ENCODE results near the gene SIX1.

Gene SIX1

DNA sequence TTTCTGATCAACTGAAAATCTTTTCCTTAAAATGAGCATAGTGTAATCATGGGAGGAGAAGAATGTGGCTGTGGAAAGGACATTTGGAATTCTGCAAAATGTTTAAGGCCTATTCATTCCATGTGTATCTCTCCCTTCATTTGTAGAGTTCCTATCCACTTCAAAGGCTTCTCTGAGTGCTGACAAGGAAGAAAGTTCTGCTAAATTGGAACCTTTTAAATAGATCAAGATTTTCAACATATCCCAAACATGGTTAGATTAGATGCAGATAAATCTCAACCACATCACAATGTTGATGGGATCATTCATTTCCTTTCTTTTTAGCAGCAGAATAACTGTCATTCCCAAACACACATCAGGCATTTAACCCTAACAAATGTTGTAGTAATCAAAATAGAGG lies 28.4 kb upstream of the SIX1 start:
- no peak for DNase-seq (ENCODE audit: low read depth, low spot score)
- Histone ChIP-seq H3K9me3 (ENCODE audit: low read depth, low read length) (no peaks in the 10 kb centered on the region), H3K9ac (ENCODE audit: insufficient read length) (no peak overlapping the region), H3K27ac (no peak overlapping the region), H3K36me3 (ENCODE audit: insufficient read depth, low read length) (no peaks in the 10 kb centered on the region), H3K4me3 (no peak overlapping the region)
- TF ChIP-seq EZH2 (IDR thresholded peaks at IDR 0.05) (no peak), FOXP2 (optimal IDR thresholded peaks at IDR 0.05; ENCODE audit: control extremely low read depth, extremely low read length, insufficient read depth) (no peak), POLR2AphosphoS5 (IDR thresholded peaks at IDR 0.05; ENCODE audit: borderline replicate concordance, low read depth, low read length) (no peak)

DNA sequence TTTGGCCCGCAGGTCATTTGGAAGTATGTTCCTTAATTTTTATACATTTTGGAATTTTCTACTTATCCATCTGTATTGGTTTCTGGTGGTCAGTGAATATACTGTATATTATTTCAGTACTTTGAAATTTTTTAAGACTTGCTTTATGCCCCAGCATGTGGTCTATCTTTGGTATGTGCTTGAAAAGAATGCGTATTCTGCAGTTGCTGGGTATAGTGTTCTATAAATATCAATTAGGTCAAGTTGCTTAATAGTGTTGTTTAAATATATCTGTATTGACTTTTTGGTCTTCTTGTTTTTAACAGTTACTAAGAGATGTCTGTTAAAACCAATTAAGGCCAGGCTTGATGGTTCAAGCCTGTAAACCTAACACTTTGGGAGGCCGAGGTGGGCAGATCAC lies 21.7 kb upstream of the SIX1 start:
- no peak for TF ChIP-seq FOXP2 (optimal IDR thresholded peaks at IDR 0.05; ENCODE audit: control extremely low read depth, extremely low read length, insufficient read depth)
- no peak for TF ChIP-seq EZH2 (IDR thresholded peaks at IDR 0.05)
- TF ChIP-seq POLR2AphosphoS5 (IDR thresholded peaks at IDR 0.05; ENCODE audit: borderline replicate concordance, low read depth, low read length) = no peak
- no peak overlapping the region for H3K9ac ChIP-seq (ENCODE audit: insufficient read length)

DNA sequence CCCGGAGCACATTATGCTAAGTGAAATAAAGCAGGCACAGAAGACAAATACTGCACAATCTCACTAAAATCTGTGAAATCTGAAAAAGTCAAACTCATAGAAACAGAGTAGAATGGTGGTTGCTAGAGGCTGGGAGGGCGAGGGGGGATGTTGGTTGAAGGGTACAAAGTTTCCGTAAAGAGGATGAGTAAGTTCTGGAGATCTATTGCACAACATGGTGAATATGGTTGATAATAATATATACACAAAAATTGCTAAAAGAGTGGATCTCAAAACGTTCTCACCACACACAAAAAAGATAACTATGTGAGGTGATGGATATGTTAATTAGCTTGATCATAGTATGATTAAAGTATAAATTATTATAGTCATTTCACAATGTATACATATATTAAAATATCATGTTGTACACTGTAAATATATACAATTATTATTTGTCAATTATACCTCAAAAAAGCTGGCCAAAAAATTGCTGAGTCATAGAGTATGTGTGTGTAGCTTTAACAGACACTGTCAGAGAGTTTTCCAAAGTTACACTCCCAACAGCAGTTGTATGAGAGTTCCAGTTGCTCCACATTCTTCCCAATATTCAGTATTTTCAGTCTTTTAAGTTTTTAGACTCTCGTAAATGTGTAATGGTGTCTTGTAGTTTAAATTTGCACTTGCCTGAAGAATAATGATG lies 19.3 kb upstream of the SIX1 start:
- H3K4me3 ChIP-seq = no peak overlapping the region
- TF ChIP-seq EZH2 (IDR thresholded peaks at IDR 0.05) (no peak), POLR2AphosphoS5 (IDR thresholded peaks at IDR 0.05; ENCODE audit: borderline replicate concordance, low read depth, low read length) (no peak), FOXP2 (optimal IDR thresholded peaks at IDR 0.05; ENCODE audit: control extremely low read depth, extremely low read length, insufficient read depth) (no peak)
- H3K27ac ChIP-seq = no peak overlapping the region
- no peaks in the 10 kb centered on the region for H3K36me3 ChIP-seq (ENCODE audit: insufficient read depth, low read length)
- DNase-seq (ENCODE audit: low read depth, low spot score) = no peak
- H3K9ac ChIP-seq (ENCODE audit: insufficient read length) = no peak overlapping the region
- H3K9me3 ChIP-seq (ENCODE audit: low read depth, low read length) = no peaks in the 10 kb centered on the region

More for the DNA sequence above, 21.7 kb upstream of the SIX1 start:
- Histone ChIP-seq H3K9me3 (ENCODE audit: low read depth, low read length) (no peaks in the 10 kb centered on the region), H3K27ac (no peak overlapping the region), H3K36me3 (ENCODE audit: insufficient read depth, low read length) (no peaks in the 10 kb centered on the region), H3K4me3 (no peak overlapping the region)
- no peak for DNase-seq (ENCODE audit: low read depth, low spot score)

DNA sequence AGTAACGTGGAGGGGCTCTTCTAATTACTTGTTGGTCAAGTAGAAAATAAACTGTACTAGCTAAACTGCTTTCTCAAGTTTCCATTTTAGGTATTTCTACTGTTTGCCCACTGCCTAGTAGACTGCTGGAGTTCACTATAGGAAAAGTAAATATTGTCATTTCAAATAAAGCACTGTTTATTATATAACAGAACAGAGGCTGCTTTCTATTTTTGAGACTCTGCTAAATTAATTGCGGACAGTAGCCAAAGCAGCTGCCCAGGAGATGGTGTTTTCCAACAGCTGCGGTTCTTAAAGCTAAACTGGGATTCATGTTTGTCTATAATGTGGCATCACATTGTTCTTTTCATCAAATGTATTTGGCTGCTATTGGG lies 15.9 kb upstream of the SIX1 start:
- Histone ChIP-seq H3K27ac (no peak overlapping the region), H3K9me3 (ENCODE audit: low read depth, low read length) (no peaks in the 10 kb centered on the region), H3K4me3 (no peak overlapping the region), H3K36me3 (ENCODE audit: insufficient read depth, low read length) (no peaks in the 10 kb centered on the region), H3K9ac (ENCODE audit: insufficient read length) (no peak overlapping the region)
- TF ChIP-seq POLR2AphosphoS5 (IDR thresholded peaks at IDR 0.05; ENCODE audit: borderline replicate concordance, low read depth, low read length) (no peak), EZH2 (IDR thresholded peaks at IDR 0.05) (no peak), FOXP2 (optimal IDR thresholded peaks at IDR 0.05; ENCODE audit: control extremely low read depth, extremely low read length, insufficient read depth) (no peak)
- DNase-seq (ENCODE audit: low read depth, low spot score) = no peak

DNA sequence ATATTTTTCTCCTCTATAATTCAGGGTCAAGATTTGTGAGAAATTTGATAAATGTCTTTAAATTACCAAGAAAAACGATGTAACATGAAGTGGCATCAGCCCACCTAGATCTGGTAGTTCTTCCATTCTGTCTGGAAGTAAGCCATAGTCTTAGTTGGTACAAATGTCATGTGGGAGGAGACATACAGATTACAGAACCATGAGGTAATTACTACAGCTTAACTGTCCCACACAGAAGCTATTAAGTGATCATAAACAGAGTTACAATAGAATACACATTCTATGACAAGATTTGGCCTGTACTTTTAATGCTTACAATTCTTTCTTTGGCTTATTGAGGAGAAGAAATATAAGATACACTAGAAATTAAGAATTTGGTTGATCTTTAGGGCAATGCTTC lies 13.7 kb upstream of the SIX1 start:
- H3K36me3 ChIP-seq (ENCODE audit: insufficient read depth, low read length) = no peaks in the 10 kb centered on the region
- TF ChIP-seq FOXP2 (optimal IDR thresholded peaks at IDR 0.05; ENCODE audit: control extremely low read depth, extremely low read length, insufficient read depth) (no peak), EZH2 (IDR thresholded peaks at IDR 0.05) (no peak)
- no peak overlapping the region for H3K27ac ChIP-seq

DNA sequence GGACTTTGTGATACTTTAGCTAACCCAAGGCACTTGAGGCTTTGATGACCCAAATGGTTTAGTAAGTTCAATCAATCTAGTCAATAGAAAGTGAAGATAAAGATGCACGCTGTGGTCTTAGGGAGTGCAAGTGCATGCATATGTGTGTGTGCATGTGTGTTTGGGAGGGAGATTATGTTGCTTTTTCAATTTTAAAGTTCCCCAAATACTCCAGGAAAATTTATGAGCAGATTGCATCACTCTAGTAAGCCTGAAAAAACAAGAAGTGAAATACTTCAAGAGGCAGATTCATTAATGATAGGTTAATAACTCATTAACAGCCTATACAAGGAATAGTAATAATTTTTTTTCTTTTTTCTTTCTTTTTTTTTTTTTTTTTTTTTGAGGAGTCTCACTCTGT lies 12.4 kb upstream of the SIX1 start:
- DNase-seq (ENCODE audit: low read depth, low spot score) = no peak

More for the DNA sequence above, 13.7 kb upstream of the SIX1 start:
- no peaks in the 10 kb centered on the region for H3K9me3 ChIP-seq (ENCODE audit: low read depth, low read length)
- no peak overlapping the region for H3K4me3 ChIP-seq
- DNase-seq (ENCODE audit: low read depth, low spot score) = no peak
- no peak overlapping the region for H3K9ac ChIP-seq (ENCODE audit: insufficient read length)

DNA sequence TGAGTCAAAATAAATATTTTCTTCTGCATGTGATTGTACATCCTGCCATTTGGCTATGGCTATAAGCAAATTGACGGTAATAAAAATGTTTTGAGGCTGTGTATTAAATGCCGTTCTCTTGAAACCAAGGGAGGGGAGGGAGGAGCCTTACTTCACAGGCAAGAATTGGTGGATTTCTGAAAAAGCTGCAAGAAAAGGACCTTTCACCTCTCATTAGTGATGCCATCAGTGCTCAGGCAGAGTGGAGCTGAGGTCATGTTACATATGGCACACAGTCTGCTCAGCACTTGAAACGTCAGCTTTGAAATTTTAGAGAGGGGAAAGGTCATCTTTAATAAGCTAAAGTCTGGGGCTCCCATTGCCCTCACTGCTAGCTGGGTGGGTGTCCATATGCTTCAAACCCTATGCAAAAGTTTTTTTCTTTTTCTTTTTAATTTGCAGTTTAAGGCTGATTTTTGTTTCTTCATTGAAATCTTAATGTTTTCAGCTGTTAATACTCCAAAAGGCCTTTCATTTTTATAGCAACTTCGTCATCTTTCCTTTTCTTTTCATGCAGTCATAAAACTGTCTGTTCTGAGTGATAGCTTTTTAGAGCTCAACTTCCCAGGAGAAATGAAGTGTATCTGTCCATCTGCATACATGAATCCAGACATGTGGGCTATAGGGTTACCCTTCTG lies 9.8 kb upstream of the SIX1 start:
- H3K9me3 ChIP-seq (ENCODE audit: low read depth, low read length) = no peaks in the 10 kb centered on the region
- TF ChIP-seq FOXP2 (optimal IDR thresholded peaks at IDR 0.05; ENCODE audit: control extremely low read depth, extremely low read length, insufficient read depth) (no peak), EZH2 (IDR thresholded peaks at IDR 0.05) (no peak), POLR2AphosphoS5 (IDR thresholded peaks at IDR 0.05; ENCODE audit: borderline replicate concordance, low read depth, low read length) (no peak)
- H3K4me3 ChIP-seq = no peak overlapping the region
- H3K36me3 ChIP-seq (ENCODE audit: insufficient read depth, low read length) = no peaks in the 10 kb centered on the region
- H3K27ac ChIP-seq = no peak overlapping the region
- DNase-seq (ENCODE audit: low read depth, low spot score) = no peak
- no peak overlapping the region for H3K9ac ChIP-seq (ENCODE audit: insufficient read length)

More for the DNA sequence above, 12.4 kb upstream of the SIX1 start:
- no peak overlapping the region for H3K4me3 ChIP-seq
- no peak overlapping the region for H3K27ac ChIP-seq
- TF ChIP-seq POLR2AphosphoS5 (IDR thresholded peaks at IDR 0.05; ENCODE audit: borderline replicate concordance, low read depth, low read length) (no peak), FOXP2 (optimal IDR thresholded peaks at IDR 0.05; ENCODE audit: control extremely low read depth, extremely low read length, insufficient read depth) (no peak), EZH2 (IDR thresholded peaks at IDR 0.05) (no peak)
- no peak overlapping the region for H3K9ac ChIP-seq (ENCODE audit: insufficient read length)
- H3K36me3 ChIP-seq (ENCODE audit: insufficient read depth, low read length) = no peaks in the 10 kb centered on the region
- H3K9me3 ChIP-seq (ENCODE audit: low read depth, low read length) = no peaks in the 10 kb centered on the region

DNA sequence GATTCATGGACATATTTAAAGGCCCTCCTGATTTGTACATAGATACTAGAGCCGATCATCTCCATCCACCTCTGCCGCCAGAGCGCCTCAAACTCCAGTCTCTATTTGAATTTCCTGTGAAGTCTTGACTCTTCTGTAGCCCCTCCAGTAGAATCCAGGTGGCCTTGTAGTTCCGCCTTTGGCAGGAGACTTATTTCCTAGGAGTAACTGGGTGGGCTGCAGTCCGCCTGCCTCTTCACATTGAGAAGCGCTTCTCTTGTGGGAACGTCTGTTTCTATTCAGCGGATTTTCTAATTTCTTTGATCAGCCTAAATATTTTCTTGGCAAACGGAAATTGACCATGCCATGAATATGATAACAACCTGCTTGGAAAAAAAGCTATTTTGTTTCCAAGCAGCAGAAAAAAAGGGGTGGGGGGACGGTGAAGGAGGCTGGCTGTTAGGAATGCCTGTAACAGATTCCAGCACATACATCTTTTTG lies 9.0 kb upstream of the SIX1 start:
- H3K27ac ChIP-seq = no peak overlapping the region
- H3K9me3 ChIP-seq (ENCODE audit: low read depth, low read length) = no peaks in the 10 kb centered on the region
- TF ChIP-seq EZH2 (IDR thresholded peaks at IDR 0.05) (no peak), POLR2AphosphoS5 (IDR thresholded peaks at IDR 0.05; ENCODE audit: borderline replicate concordance, low read depth, low read length) (no peak), FOXP2 (optimal IDR thresholded peaks at IDR 0.05; ENCODE audit: control extremely low read depth, extremely low read length, insufficient read depth) (no peak)
- DNase-seq (ENCODE audit: low read depth, low spot score) = no peak
- no peak overlapping the region for H3K9ac ChIP-seq (ENCODE audit: insufficient read length)
- no peaks in the 10 kb centered on the region for H3K36me3 ChIP-seq (ENCODE audit: insufficient read depth, low read length)
- no peak overlapping the region for H3K4me3 ChIP-seq
